KMS-11 (cell line): ENCODE data around the gene TRMO.

ENCODE experiments used
- H2AFZ ChIP-seq: fragments of 200-600 bp; sonication (generic); 2 replicates; pipeline ENCODE4 v1.6.1; 2016; ENCODE audit warnings: antibody characterized with exemption, mixed run types, low read depth
- H3K27ac ChIP-seq: fragments of 200-600 bp; sonication (generic); 2 replicates; pipeline ENCODE4 v1.6.1; 2016; ENCODE audit warnings: mild to moderate bottlenecking, mixed run types
- H3K27me3 ChIP-seq: fragments of 200-600 bp; sonication (generic); 2 replicates; pipeline ENCODE4 v1.6.1; 2017; ENCODE audit warnings: mild to moderate bottlenecking, low read depth, mixed run types, moderate library complexity; ENCODE audit not compliant: insufficient read depth
- H3K36me3 ChIP-seq: fragments of 200-600 bp; sonication (generic); 2 replicates; pipeline ENCODE4 v1.6.1; 2017; ENCODE audit warnings: mild to moderate bottlenecking, mixed run types; ENCODE audit not compliant: insufficient read depth
- H3K4me1 ChIP-seq: fragments of 200-600 bp; sonication (generic); 2 replicates; pipeline ENCODE4 v1.6.1; 2016; ENCODE audit warnings: mild to moderate bottlenecking, low read depth, mixed run types; ENCODE audit not compliant: poor library complexity, severe bottlenecking
- H3K4me2 ChIP-seq: fragments of 200-600 bp; sonication (generic); 2 replicates; pipeline ENCODE4 v1.7.0; 2016; ENCODE audit warnings: mild to moderate bottlenecking, mixed run types
- H3K4me3 ChIP-seq: fragments of 200-600 bp; sonication (generic); IDR thresholded peaks from 2 replicates; pipeline ENCODE4 v1.6.1; 2017; ENCODE audit warnings: low read depth, low read length, mixed read lengths; ENCODE audit not compliant: insufficient read depth
- H3K79me2 ChIP-seq: fragments of 200-600 bp; sonication (generic); 2 replicates; pipeline ENCODE4 v1.6.1; 2016; ENCODE audit warnings: low read depth, mixed run types; ENCODE audit not compliant: insufficient read depth
- H3K9ac ChIP-seq: fragments of 200-600 bp; sonication (generic); 2 replicates; pipeline ENCODE4 v1.6.1; 2016; ENCODE audit warnings: mild to moderate bottlenecking, mixed run types
- H4K20me1 ChIP-seq: fragments of 200-600 bp; sonication (generic); 2 replicates; pipeline ENCODE4 v1.6.1; 2016; ENCODE audit warnings: mild to moderate bottlenecking, mixed run types; ENCODE audit not compliant: insufficient read depth
- CTCF ChIP-seq: fragments of 200-600 bp; sonication (generic); conservative IDR thresholded peaks from 2 replicates; pipeline ENCODE4 v1.6.1; 2017; ENCODE audit warnings: low read depth, mild to moderate bottlenecking, antibody characterized with exemption, low read length, moderate library complexity, mixed read lengths

TRMO gene

DNA sequence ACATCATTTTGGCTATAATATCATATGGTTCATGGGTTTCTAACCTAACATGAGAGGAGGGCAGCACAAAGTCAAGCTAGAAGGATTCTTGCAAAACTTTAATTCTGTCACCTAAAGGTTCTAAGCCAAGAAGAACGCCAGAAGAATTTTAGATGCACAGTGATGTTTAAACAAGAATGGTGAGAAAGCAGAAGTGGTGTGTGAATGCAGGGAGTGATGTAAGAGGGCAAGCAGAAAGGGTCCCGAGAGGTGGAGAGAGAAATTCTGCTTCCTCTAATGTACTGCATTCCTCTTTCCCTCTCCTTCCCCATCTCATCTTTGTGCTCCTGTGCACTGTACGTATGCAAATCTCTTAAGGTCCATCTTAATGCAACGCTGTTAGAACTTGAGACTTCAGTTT is 2.1 kb upstream of the TRMO start:
- Histone ChIP-seq H4K20me1 (no peaks in the 10 kb centered on the region), H3K4me2 (peak overlapping the region; percentile 98; the same call in 1 of the 2 replicates), H3K4me1 (peaks cover 19% of the 10 kb centered on the region), H3K36me3 (no peaks in the 10 kb centered on the region), H3K79me2 (no peaks in the 10 kb centered on the region), H2AFZ (peak overlapping the region; percentile 86), H3K27ac (no peak overlapping the region), H3K4me3 (no peak overlapping the region), H3K9ac (no peak overlapping the region), H3K27me3 (no peaks in the 10 kb centered on the region)
- TF ChIP-seq CTCF = no peak

GRCh38 chr9:97923529-97924108 is 1.3 kb upstream of the TRMO start:
- no peaks in the 10 kb centered on the region for H3K27me3 ChIP-seq
- peak overlapping the region; percentile 98 for H3K4me2 ChIP-seq
- H3K27ac ChIP-seq = peak overlapping the region; percentile 81
- no peaks in the 10 kb centered on the region for H3K36me3 ChIP-seq
- H3K9ac ChIP-seq = peak overlapping the region; percentile 79; the same call in 1 of the 2 replicates
- peaks cover 19% of the 10 kb centered on the region for H3K4me1 ChIP-seq
- H4K20me1 ChIP-seq = no peaks in the 10 kb centered on the region
- peak overlapping the region; percentile 86 for H2AFZ ChIP-seq
- H3K4me3 ChIP-seq = no peak overlapping the region
- TF ChIP-seq CTCF = peak; percentile 97
- H3K79me2 ChIP-seq = no peaks in the 10 kb centered on the region

DNA sequence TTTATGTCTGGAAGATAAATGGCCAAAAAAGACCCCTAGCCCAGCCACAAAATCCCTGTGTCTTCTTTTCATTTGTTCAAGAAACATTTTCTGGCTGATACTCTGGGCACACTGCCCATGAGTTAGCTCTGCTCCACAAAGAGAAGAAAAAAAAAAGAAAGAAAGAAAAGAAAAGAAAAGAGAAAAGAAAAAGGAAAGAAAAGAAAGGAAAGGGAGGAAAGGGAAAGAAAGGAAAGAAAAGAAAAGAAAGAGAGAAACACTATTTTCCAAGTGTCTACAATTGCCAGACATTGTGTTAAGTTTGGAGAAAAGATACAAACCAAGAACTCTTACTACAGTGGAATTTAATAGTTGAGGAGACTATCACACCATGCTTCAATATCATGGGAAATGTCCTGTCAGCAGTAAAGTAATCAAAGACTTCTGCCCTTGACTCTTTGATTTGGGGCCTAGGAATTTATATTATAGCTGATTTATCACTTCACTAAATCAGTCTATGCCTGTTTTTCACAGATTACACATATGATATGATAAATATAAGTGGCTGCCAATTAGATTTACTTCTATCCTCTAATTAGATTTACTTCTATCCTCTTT is 3.0 kb downstream of the TRMO start:
- no peaks in the 10 kb centered on the region for H4K20me1 ChIP-seq
- H3K4me1 ChIP-seq = peaks cover 19% of the 10 kb centered on the region
- no peak for TF ChIP-seq CTCF
- no peak overlapping the region for H3K4me3 ChIP-seq
- no peak overlapping the region for H3K4me2 ChIP-seq
- H2AFZ ChIP-seq = no peak overlapping the region
- no peak overlapping the region for H3K9ac ChIP-seq
- H3K79me2 ChIP-seq = no peaks in the 10 kb centered on the region
- no peaks in the 10 kb centered on the region for H3K27me3 ChIP-seq
- H3K27ac ChIP-seq = no peak overlapping the region
- H3K36me3 ChIP-seq = no peaks in the 10 kb centered on the region

DNA sequence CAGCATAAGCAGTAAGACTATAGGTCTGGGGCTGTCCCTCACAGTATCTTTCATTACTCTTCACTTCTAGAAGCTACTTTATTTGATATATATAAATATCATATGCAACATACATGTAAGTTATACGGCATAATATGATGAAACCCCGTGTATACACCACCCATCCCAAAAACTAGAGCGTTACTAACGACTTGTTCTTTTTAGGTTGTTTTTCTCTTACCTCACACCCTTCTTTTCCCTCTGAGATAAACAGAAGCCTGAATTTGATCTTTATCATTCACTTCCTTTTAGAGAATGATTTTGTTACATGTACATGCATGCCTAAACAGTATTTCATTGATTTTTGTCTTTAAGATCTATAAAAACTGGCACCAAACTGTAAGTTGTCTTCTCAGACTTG is 3.7 kb downstream of the TRMO start:
- Histone ChIP-seq H4K20me1 (no peaks in the 10 kb centered on the region), H3K4me2 (no peak overlapping the region), H3K36me3 (no peaks in the 10 kb centered on the region), H3K4me3 (no peak overlapping the region), H3K9ac (no peak overlapping the region), H3K4me1 (peaks cover 15% of the 10 kb centered on the region), H3K27ac (no peak overlapping the region), H3K27me3 (no peaks in the 10 kb centered on the region), H3K79me2 (no peaks in the 10 kb centered on the region), H2AFZ (no peak overlapping the region)
- no peak for TF ChIP-seq CTCF
